HG03342 (cell line): ENCODE results near the gene MPIG6B.

Experiments used
- ATAC-seq: cut with Tn5 transposase; IDR thresholded peaks from one replicate; pipeline ENCODE4 v1.9.1; 2021; ENCODE audit warnings: mild to moderate bottlenecking, moderate library complexity; ENCODE audit not compliant: unreplicated experiment

Gene MPIG6B, protein sequence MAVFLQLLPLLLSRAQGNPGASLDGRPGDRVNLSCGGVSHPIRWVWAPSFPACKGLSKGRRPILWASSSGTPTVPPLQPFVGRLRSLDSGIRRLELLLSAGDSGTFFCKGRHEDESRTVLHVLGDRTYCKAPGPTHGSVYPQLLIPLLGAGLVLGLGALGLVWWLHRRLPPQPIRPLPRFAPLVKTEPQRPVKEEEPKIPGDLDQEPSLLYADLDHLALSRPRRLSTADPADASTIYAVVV

DNA sequence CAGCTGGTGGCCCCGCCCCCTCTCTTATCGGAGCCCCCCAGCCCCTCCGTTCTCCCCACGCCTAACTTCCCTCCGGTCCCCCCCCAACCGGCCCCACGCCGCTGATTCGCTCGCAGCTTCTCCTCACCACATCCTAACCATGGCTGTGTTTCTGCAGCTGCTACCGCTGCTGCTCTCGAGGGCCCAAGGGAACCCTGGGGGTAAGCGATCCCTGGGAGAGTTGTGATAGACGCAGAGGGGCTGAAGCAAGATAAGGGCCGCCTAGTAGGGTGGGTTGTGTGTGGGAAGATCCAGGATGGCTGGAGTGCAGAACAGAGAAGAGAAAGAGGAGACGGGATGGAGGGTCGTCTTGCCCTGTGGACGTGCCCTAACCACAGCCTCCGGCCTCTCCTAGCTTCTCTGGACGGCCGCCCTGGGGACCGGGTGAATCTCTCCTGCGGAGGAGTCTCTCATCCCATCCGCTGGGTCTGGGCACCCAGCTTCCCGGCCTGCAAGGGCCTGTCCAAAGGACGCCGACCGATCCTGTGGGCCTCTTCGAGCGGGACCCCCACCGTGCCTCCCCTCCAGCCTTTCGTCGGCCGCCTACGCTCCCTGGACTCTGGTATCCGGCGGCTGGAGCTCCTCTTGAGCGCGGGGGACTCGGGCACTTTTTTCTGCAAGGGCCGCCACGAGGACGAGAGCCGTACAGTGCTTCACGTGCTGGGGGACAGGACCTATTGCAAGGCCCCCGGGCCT is at the start of gene MPIG6B:
Gene MPIG6B (plus strand): TSS at position 129 of the 735 bp plus-strand sequence. CDS start 11 bp downstream, at position 140.
- ATAC-seq, result no peak

DNA sequence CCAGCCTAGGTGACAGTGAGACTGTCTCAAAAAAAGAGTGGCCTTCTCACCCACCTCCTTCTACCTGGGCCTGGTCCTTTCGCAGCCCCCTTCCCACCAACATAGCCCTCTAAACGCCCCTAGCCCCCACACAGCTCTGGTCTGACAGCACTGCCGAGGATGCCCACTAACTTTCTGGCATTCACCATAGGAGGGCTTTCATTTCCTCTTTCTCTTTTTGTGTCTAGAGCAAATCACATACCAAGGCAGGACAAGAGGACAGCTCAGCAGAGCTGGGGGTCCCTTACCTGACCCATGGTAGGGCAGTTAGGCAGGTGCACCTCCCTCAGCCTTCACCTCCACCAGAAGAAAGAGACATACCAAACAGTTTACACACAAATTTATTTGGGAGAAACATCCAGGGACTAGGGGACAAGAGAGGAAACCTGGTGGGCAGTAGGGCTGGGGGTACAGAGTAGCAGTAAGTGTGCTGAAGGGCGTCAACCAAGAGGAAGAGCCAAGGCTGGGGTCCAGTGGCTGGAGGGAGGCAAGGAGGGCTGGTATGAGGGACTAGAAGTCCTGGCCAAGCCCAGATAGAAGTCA is 46.8 kb upstream of the MPIG6B start:
- no peak for ATAC-seq

DNA sequence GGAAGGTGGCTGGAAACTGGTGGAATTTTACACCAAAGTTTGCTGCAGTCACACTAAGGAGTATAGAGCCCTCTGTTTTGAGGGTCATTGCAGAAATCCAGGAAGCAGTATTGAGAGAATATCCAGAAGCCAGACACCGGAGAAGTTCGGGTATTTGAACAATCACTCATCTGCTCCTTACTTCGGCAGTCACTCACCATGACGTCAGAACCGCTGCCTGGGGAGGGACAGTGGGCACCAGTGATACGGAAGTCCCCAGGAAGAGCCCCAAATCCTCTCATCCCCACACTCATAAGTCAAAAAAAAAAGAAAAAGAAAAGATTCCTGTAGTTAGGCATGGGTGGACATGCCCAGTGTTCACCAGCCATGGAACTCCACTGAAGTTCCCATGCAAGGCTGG is 46.3 kb upstream of the MPIG6B start:
- ATAC-seq, result no peak

DNA sequence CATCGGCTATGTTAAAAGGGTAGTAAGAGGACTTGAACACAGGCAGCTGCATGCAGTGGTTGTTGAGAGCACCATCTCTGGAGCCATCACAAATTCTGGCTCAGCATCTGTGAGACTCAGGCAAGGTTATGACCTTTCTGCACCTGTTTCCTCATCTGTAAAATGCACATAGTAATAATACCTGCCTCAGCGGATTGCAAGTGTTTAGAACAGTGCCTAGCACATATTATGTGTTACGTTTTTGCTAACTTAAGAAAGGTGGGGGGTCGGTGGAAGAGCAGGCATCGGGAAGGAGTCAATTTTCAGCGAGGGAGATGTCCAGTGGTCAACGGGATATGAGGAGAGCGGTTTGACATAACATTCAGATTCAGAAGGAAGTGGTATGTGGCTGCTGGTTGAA is 45.2 kb upstream of the MPIG6B start:
- no peak for ATAC-seq

DNA sequence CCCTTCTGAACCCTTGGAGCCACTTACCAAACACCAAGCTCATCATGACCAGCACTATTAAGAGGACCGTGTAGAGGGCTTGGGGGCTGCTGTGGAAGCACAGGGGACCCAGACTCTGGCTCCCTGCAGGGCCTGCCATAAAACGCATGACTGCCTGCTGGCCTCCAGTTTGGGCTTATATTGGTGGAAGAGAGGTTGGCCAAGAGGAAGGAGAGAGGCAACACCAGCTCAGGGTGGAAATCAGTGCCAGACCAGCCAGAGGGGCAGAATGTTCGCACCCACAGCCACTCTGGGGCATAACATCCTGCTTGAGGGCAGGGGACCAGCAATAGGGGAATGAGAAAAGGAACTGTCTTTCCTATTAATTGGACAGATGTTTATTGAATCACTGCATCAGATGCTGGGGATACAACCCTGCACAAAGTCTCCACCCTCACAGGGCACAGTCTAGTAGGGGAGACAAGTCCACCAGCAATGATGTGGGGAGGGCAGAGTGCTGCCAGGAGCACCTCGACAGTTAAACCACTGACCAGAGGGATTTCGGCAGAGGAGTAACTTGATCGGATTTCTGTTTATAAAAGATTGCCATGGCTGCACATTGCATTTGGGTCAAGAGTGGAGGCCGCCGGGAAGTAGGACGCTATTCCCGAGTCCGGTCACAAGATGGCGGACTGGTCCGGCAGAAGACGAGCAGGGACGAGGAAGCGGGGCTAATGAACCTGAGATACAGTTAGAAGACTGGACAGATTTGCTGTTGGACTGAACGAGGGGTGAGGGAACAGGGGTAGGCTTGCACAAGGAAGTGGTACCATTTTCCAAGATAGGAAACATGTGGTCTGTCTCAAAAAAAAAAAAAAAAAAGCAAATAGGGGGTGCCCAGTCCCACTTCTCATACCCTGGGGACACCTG is 42.7 kb upstream of the MPIG6B start, which contains the start of gene LY6G5C:
Gene LY6G5C (minus strand): TSS at position 842 of the 909 bp plus-strand sequence. CDS start 694 bp downstream, at position 148.
- no peak for ATAC-seq

DNA sequence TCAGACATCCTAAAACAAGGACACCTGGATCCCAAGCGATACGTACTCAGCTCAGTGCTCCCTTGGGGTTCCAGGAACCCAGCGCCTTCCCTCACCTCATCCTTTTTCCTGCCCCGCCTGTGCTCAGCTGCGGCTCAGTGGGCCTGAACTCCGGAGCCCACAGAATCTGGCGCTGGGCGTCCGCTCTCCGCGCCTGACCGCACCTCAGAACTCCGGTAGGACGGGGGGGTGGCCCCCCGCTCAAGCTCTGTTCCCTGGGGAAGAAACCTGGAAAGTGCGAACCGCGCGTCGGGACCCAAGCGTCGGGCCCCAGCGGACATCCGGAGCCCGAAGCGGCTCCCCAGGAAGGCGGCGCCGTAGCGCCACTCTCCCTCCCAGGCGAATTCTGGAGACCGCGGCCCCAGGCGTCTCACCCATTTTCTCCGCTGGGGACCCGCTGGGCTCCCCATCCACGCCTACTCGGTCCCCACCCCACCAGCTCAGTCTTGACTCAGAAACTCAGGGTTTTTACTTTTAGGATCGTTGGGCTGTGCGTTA is 42.0 kb upstream of the MPIG6B start:
- no peak for ATAC-seq

DNA sequence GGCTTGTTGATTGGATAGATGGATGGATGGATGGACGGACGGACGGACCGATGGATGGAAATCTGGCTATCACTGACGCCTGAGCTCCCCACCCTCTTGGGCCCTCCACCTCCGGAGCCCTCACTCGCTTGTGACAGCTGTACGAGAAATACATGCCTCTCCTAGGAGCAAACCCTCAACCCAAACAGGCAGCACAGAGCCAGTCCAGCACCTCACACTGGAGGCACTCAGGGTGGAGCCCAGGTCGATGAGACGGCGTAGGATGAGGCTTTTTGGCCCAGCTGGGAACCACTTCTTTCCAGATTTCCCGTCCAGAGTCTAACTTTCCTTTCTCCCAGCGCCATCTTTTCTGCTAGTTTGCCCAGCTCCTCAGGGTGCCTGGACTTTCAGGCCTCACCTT is 39.6 kb upstream of the MPIG6B start:
- ATAC-seq, result no peak

DNA sequence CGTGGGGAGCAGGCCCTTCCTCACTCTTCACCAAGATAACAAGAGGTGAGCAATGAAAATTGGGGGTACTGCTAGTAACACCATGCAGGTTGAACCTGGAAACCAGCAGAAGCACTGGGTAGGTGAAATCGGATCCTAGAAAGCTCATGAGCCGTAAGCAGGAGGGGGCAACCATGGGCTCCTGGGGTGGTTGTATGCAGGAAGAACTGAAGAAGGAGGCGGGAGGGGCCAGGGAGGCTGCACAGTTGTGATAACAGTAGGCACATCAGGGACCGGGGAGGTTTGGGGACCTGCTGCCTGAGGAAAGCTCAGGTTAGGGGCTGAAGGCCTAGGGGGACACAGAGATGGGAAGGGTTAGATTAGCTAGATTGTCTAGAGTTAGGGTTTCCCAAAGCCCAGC is 36.7 kb upstream of the MPIG6B start:
- ATAC-seq, result no peak

DNA sequence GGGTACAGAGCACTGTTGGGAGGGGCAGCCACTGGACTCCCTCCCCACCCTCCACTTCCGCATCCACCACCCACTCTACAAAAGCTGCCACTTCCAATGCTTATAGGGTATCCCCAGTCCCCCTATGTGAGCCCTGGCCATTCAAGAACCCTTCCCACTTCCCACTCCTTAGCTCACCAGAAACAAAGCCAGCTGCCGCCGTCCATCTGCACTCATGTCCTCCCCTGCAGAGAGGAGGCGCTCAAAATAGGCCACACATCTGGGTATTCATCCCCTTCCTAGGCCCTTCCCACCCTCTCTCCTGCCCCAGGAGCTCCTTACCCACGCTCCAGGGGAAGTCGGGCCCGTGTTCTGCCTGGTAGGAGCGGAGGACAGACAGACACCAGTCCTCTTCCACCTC is 35.9 kb upstream of the MPIG6B start:
- no peak for ATAC-seq

DNA sequence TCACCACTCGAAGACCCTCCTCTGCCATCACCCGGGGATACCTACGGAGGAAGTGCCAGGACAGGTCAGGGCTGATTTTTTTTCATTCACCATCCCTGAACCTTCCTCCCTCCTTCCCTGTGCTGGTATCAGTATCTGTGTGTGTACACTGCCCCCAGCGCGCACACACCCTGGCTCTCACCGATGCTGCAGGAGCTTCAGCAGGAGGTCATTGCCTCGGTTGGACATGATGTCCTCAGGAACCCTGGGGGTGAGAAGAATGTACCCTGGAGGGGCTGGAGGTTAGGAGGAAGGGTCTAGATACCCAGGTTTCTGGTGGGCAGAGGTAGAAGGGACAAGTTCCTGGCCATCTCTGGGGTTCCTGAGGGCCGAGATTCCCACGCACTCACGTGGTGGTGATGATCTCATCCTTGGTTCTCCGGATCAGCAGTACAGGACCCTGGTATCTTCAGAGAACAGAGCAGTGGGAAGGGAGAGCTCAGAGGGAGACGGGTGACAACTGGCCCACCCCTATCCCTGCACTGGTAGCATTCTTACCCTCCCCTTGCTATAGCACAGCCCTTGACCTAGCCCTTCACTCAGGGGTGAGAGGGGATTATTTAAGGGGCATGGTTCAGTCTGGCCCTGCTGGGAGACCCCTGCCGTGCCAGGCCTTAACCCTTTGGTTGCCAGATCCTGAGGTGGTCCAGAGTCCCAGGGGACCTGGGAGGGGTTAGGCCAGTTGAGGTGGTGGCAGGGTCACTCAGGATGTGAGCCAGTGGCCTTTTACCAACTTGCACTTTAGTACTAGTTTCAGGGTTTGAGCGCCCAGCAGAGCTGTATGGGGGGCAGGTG is 35.1 kb upstream of the MPIG6B start:
- ATAC-seq, result no peak

DNA sequence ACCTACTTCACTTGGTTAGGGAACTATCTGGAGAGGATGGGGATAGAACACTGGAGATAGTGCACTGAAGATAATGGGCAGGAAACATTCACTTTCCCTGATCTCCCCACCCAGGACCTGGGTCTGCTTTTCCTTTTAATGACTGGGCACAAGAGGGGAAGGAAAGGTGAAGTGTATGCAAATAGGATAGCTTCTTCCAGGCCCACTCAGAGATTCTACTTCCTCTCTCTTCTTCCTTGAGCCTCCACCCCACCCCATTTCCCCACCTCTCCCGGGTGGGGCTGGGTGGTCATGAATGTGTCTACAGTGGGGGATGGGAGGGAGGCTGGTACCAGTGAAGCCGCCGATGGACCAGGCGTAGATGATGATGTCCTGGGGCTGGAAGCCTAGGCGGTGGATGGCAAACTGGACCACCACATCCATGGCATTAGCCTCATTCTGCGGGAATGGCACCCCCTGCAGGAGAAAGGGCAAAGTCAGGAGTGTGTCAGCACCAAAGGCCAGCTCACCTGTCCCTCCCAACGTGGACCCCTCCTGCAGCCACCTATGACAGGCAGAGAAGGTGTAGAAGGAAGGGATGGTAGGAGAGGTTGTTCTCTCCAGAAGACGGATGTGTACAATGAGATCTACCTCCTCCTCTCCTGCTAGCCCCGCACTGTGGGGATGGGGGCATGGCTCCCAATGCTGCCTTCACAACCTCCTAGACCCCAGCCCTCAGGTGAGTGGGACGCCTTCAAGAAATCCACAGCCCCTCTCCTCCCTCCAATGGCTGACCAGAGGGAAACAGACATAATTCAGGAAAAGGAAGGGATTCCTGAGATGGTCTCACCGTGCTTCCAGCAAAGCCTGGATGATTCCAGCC is 33.7 kb upstream of the MPIG6B start:
- no peak for ATAC-seq

DNA sequence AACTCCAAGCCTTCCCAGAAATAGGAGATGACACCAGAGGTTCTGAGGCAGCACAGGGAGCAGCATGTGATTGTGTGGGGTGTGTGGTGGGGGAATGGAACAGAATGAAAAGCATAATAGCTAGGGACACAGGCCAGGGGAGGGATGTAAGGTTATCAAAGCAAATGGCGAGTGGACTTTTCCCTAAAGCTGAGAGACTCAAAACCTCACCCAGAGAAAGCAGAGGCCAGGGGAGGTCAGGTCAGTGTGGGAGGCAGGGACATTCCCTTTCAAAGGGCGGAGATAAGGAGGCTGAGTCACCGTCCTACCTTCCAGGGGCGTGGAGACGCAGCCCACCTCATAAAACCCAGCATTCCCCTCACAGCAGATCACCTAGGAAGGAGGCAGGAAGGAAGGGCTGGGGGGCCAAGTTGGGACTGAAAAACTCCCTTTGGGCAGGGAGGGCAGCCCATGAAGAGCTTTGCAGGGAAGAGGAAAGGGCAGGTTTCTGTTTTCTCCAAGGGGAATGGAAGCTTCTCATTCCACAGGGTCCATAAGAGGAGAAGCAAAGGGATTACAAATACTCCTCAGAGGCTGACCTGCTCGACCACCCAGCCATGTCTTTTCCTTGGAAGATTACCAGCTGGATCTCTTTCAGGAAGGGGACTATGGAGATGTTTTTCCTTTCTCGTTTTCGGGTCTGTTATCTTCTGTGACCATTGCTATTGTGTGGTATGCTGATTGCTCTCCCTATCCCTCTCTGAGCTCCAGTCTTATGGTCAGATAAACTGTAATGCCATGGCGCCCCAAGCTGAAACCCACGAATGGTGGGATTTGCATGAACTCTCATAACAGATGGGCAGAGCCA is 32.7 kb upstream of the MPIG6B start:
- no peak for ATAC-seq

DNA sequence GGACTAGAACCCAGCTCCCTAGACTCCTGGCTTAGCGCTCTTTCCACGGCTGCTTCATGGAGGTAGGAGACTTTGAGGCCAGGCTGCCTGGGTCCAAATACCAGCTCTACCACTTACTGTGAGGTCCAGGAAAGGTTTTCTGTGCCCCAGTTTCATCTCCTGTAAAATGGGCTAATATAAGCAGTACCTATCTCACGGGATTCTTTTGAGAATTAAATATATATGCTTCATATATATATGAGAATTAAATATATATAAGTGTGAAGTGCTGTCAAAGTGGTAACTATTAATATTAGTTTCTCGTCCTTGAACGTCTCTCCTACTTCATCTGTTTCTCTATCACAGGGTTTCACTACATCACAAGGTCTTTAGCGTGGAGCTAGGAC is 32.1 kb upstream of the MPIG6B start:
- no peak for ATAC-seq

DNA sequence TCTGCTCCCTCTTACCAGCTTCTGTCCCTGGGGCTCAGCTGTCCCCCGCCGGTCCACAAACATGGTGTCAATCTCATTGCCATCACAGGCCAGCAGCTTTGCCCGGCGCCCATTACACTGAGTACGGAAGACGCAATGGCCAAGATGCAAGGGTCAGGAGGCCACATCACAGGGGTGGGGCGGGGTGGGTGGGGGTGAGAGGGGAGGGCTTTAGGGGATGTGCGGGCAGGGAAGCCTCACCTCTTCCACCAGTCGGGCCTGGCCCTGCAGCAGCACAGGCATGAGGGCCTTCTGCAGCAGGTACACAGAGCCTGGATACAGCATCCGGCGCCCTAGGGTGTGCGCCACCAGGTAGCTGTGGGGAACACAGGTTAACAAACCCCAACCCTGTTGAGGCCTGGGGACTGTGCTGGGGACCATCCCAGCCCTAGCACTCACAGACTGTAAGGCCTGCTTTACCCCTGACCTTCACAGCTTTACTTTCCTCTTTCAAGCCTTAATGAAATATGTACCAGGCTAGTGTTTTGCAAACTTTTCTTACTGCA is 31.5 kb upstream of the MPIG6B start:
- ATAC-seq, result no peak

DNA sequence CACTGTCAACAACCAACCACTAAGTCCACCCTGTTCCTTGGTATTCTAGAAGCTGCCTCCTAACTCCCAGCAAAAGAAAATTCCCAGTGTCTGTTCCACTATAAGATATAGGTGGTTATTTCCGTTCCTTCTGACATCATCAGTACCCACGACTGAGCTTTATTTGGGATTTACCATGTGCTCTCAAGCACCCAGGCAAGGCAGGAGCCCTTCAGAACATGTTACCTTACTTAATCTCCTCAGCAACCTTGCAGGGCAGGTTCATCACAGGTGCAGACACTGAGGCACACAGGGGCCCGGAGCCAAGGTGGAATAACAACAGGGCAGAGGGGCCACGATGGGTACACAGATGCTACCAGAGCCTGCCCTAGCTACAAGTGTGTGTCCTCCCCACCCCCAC is 30.8 kb upstream of the MPIG6B start:
- no peak for ATAC-seq

DNA sequence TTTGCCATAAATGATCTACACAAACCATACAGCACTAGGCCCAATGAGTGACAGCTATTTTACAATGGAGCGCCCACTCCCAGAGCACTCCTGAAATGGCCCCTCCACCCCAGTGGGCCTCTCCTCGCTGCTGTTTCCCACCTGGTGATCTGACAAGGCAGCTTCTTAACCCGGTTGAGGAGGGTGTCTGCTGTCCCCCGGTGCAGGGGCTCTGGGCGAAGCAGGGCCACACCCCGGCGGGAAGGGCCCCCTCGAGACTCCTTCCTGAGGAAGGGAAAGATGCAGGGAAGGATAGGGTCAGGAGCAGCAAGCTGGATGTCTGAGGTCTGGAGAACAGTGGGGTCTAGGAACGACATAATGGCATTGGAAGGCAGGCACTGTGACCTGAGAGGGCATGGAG is 30.3 kb upstream of the MPIG6B start:
- no peak for ATAC-seq

DNA sequence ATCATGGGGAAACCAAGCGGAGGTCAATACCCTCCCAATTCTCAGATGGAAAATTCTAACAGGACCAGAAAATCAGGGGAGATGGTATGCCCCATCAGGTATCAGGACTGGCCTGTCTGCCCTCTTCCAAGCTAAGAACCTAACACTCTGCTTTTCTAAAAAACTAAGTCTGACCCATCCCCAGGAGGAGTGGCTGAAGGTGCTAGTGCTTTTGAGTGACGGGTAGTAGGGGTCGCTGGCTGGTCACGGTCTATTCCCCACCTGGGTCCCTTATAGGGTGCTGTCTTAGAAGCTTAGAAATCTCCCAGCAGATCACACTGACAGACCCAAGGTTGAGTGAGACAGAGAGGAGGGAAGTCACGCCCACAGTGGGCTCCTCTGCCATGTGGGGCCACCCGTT is 29.6 kb upstream of the MPIG6B start:
- no peak for ATAC-seq

DNA sequence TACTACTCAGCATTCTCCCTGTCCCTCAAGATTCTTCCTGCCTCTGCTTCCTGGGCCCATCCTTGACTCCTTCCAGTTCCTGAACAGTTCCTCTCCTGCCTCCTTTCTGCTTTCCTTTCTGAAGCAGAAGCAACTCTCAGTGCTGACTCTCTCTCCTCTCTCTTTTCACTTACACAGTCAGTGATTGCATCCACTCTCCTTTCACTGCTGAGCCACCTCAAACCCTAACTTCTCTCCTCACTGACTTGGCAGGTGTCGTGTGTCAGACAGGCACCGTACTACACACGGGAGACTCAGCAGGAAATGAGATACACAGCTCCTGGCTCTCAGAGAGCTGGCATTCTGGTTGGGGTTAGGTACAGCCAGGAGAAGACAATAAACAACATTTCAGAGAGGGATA is 25.6 kb upstream of the MPIG6B start:
- ATAC-seq, result no peak
